GM19467 (cell line): Measurements from ENCODE around the gene PDE4D.
"Not testable (repeated sequence)": the region's sequence is repeated elsewhere in the genome, so short reads cannot be mapped to it uniquely, and the experiment has no call there.

Source experiments
- ATAC-seq: cut with Tn5 transposase; IDR thresholded peaks from one replicate; pipeline ENCODE4 v1.9.1; 2021; ENCODE audit warnings: mild to moderate bottlenecking, moderate library complexity; ENCODE audit not compliant: unreplicated experiment

PDE4D gene

GRCh38 chr5:59487772-59488729 is 405.5 kb downstream of the PDE4D start:
- no peak for ATAC-seq

- ATAC-seq = no peak
Measured at GRCh38 chr5:59487068-59487686, 406.3 kb downstream of the PDE4D start.

GRCh38 chr5:59486508-59486907 is 407.0 kb downstream of the PDE4D start:
- no peak for ATAC-seq

GRCh38 chr5:59485629-59486439 is 407.7 kb downstream of the PDE4D start:
- no peak for ATAC-seq

GRCh38 chr5:59485107-59485506 is 408.4 kb downstream of the PDE4D start:
- no peak for ATAC-seq

- ATAC-seq = no peak
Measured at GRCh38 chr5:59484618-59485017, 408.9 kb downstream of the PDE4D start.

- ATAC-seq = no peak
Measured at GRCh38 chr5:59483971-59484472, 409.5 kb downstream of the PDE4D start.

- ATAC-seq = no peak
Measured at GRCh38 chr5:59479086-59479485, 414.4 kb downstream of the PDE4D start.

- ATAC-seq = no peak
Measured at GRCh38 chr5:59474324-59474723, 419.2 kb downstream of the PDE4D start.

- no peak for ATAC-seq
Measured at GRCh38 chr5:59473611-59474010, 419.9 kb downstream of the PDE4D start.

GRCh38 chr5:59471463-59471862 is 422.1 kb downstream of the PDE4D start:
- ATAC-seq = no peak

- no peak for ATAC-seq
Measured at GRCh38 chr5:59467969-59468368, 425.6 kb downstream of the PDE4D start.

- no peak for ATAC-seq
Measured at GRCh38 chr5:59466271-59466670, 427.3 kb downstream of the PDE4D start.

GRCh38 chr5:59464969-59465368 is 428.6 kb downstream of the PDE4D start:
- no peak for ATAC-seq

- ATAC-seq = not testable (repeated sequence)
Measured at GRCh38 chr5:59463618-59464166, 429.8 kb downstream of the PDE4D start.

- ATAC-seq = no peak
Measured at GRCh38 chr5:59462956-59463355, 430.6 kb downstream of the PDE4D start.

- ATAC-seq = no peak
Measured at GRCh38 chr5:59460368-59461153, 433.0 kb downstream of the PDE4D start.

- no peak for ATAC-seq
Measured at GRCh38 chr5:59458966-59459729, 434.4 kb downstream of the PDE4D start.

GRCh38 chr5:59458321-59458720 is 435.2 kb downstream of the PDE4D start:
- ATAC-seq = no peak
